GM19468 (cell line): ENCODE results near the gene NOS1.
"Not testable (repeated sequence)": the region's sequence is repeated elsewhere in the genome, so short reads cannot be mapped to it uniquely, and the experiment has no call there.

Experiments
- ATAC-seq: cut with Tn5 transposase; IDR thresholded peaks from one replicate; pipeline ENCODE4 v1.9.1; 2021; ENCODE audit warnings: mild to moderate bottlenecking, moderate library complexity, moderate number of reproducible peaks; ENCODE audit not compliant: unreplicated experiment; ENCODE audit errors: extremely low read depth

Gene NOS1

GRCh38 chr12:117361347-117361751 lies at the start of gene NOS1:
NOS1 (minus strand) TSS chr12:117361626; CDS start chr12:117331069, 30,557 bp downstream.
- no peak for ATAC-seq

- ATAC-seq, result no peak
Observed at GRCh38 chr12:117409286-117409685, 47.9 kb upstream of the NOS1 start.

GRCh38 chr12:117408161-117408791 lies 46.9 kb upstream of the NOS1 start:
- ATAC-seq, result no peak

GRCh38 chr12:117404940-117405339 lies 43.5 kb upstream of the NOS1 start:
- ATAC-seq, result no peak

GRCh38 chr12:117404203-117404853 lies 42.9 kb upstream of the NOS1 start:
- no peak for ATAC-seq

- ATAC-seq, result no peak
Observed at GRCh38 chr12:117403586-117404139, 42.2 kb upstream of the NOS1 start.

GRCh38 chr12:117402363-117402762 lies 40.9 kb upstream of the NOS1 start:
- ATAC-seq, result no peak

- ATAC-seq, result no peak
Observed at GRCh38 chr12:117400912-117401311, 39.5 kb upstream of the NOS1 start.

GRCh38 chr12:117398482-117398881 lies 37.1 kb upstream of the NOS1 start:
- not testable (repeated sequence) for ATAC-seq

- no peak for ATAC-seq
Observed at GRCh38 chr12:117395766-117396165, 34.3 kb upstream of the NOS1 start.

- no peak for ATAC-seq
Observed at GRCh38 chr12:117394491-117394890, 33.1 kb upstream of the NOS1 start.

GRCh38 chr12:117393656-117394055 lies 32.2 kb upstream of the NOS1 start:
- no peak for ATAC-seq

GRCh38 chr12:117390866-117391265 lies 29.4 kb upstream of the NOS1 start:
- no peak for ATAC-seq

GRCh38 chr12:117388951-117389446 lies 27.6 kb upstream of the NOS1 start:
- ATAC-seq, result no peak

- ATAC-seq, result no peak
Observed at GRCh38 chr12:117387832-117388231, 26.4 kb upstream of the NOS1 start.

GRCh38 chr12:117384735-117385134 lies 23.3 kb upstream of the NOS1 start:
- no peak for ATAC-seq

- no peak for ATAC-seq
Observed at GRCh38 chr12:117380083-117380482, 18.7 kb upstream of the NOS1 start.

GRCh38 chr12:117377758-117378157 lies 16.3 kb upstream of the NOS1 start:
- ATAC-seq, result no peak

GRCh38 chr12:117370588-117370987 lies 9.2 kb upstream of the NOS1 start:
- ATAC-seq, result no peak

GRCh38 chr12:117370000-117370399 lies 8.6 kb upstream of the NOS1 start:
- ATAC-seq, result not testable (repeated sequence)

- ATAC-seq, result no peak
Observed at GRCh38 chr12:117367006-117367638, 5.7 kb upstream of the NOS1 start.
